ENCODE measurements around the gene ACOT4. TPM values are rescaled to one million over a fixed set of nuclear protein-coding genes. Genes with fewer than 3 reads are reported as not detected.

Gene ACOT4
- polyA plus RNA-seq, 1 donor from 2014 or later: 1.1 TPM

- Histone ChIP-seq H3F3A (ENCODE audit: insufficient read depth, low read length, poor library complexity, severe bottlenecking) (no peaks in the 10 kb centered on the region), H3K4me2 (ENCODE audit: low read length) (no peak overlapping the region), H3K4me3 (ENCODE audit: low read length) (peak overlapping the region; percentile 79), H3K27me3 (ENCODE audit: insufficient read depth, low read depth, low read length) (peaks cover 9% of the 10 kb centered on the region), H2AFZ (ENCODE audit: low read depth, low read length) (no peak overlapping the region), H3K27ac (ENCODE audit: low read length) (no peak overlapping the region), H3K9ac (ENCODE audit: low read length) (no peak overlapping the region), H3K79me2 (replicated peaks; ENCODE audit: insufficient read depth, low read length) (no peaks in the 10 kb centered on the region), H3K9me2 (ENCODE audit: insufficient read depth, low read length) (no peaks in the 10 kb centered on the region), H3K36me3 (ENCODE audit: insufficient read depth, low read length) (no peaks in the 10 kb centered on the region), H4K20me1 (ENCODE audit: insufficient read depth) (no peaks in the 10 kb centered on the region), H3K9me3 (ENCODE audit: low read length) (no peaks in the 10 kb centered on the region)
- TF ChIP-seq EP300 (conservative IDR thresholded peaks at IDR 0.05; ENCODE audit: poor library complexity, severe bottlenecking): no peak
- no peak for TF ChIP-seq CTCF (IDR thresholded peaks at IDR 0.05; ENCODE audit: poor library complexity, severe bottlenecking)
- TF ChIP-seq POLR2AphosphoS5 (IDR thresholded peaks at IDR 0.05): no peak
- no peak for TF ChIP-seq MXI1 (conservative IDR thresholded peaks at IDR 0.05; ENCODE audit: poor library complexity, severe bottlenecking)
- TF ChIP-seq EZH2 (IDR thresholded peaks at IDR 0.05; ENCODE audit: borderline replicate concordance, insufficient read depth, low read length, poor library complexity, severe bottlenecking): no peak
- no peak for TF ChIP-seq REST (IDR thresholded peaks at IDR 0.05; ENCODE audit: borderline replicate concordance)
- TF ChIP-seq RAD21 (conservative IDR thresholded peaks at IDR 0.05): no peak
- no peak for TF ChIP-seq SMC3 (conservative IDR thresholded peaks at IDR 0.05; ENCODE audit: poor library complexity)
- TF ChIP-seq TAF1 (IDR thresholded peaks at IDR 0.05; ENCODE audit: low read depth): no peak
These were observed 21.8 kb downstream of the ACOT4 start for GRCh38 chr14:73613419-73613963.

GRCh38 chr14:73616831-73617230, 25.2 kb downstream of the ACOT4 start:
- no peak overlapping the region for H2AFZ ChIP-seq (ENCODE audit: low read depth, low read length)
- TF ChIP-seq RAD21 (conservative IDR thresholded peaks at IDR 0.05): no peak
- no peaks in the 10 kb centered on the region for H3K36me3 ChIP-seq (ENCODE audit: insufficient read depth, low read length)
- no peaks in the 10 kb centered on the region for H3K79me2 ChIP-seq (replicated peaks; ENCODE audit: insufficient read depth, low read length)
- no peaks in the 10 kb centered on the region for H3K9me2 ChIP-seq (ENCODE audit: insufficient read depth, low read length)
- no peak overlapping the region for H3K4me2 ChIP-seq (ENCODE audit: low read length)
- H3K27ac ChIP-seq (ENCODE audit: low read length): no peak overlapping the region
- H3K27me3 ChIP-seq (ENCODE audit: insufficient read depth, low read depth, low read length): peaks cover 9% of the 10 kb centered on the region
- no peaks in the 10 kb centered on the region for H3F3A ChIP-seq (ENCODE audit: insufficient read depth, low read length, poor library complexity, severe bottlenecking)
- no peaks in the 10 kb centered on the region for H4K20me1 ChIP-seq (ENCODE audit: insufficient read depth)
- no peak overlapping the region for H3K4me3 ChIP-seq (ENCODE audit: low read length)
- no peaks in the 10 kb centered on the region for H3K9me3 ChIP-seq (ENCODE audit: low read length)
- no peak overlapping the region for H3K9ac ChIP-seq (ENCODE audit: low read length)

GRCh38 chr14:73619524-73619923, 27.9 kb downstream of the ACOT4 start:
- Histone ChIP-seq H3K4me3 (ENCODE audit: low read length) (no peak overlapping the region), H2AFZ (ENCODE audit: low read depth, low read length) (no peak overlapping the region), H4K20me1 (ENCODE audit: insufficient read depth) (no peaks in the 10 kb centered on the region), H3K9me3 (ENCODE audit: low read length) (no peaks in the 10 kb centered on the region), H3K4me2 (ENCODE audit: low read length) (no peak overlapping the region), H3K9me2 (ENCODE audit: insufficient read depth, low read length) (no peaks in the 10 kb centered on the region), H3K27ac (ENCODE audit: low read length) (no peak overlapping the region), H3K9ac (ENCODE audit: low read length) (no peak overlapping the region), H3K36me3 (ENCODE audit: insufficient read depth, low read length) (no peaks in the 10 kb centered on the region), H3F3A (ENCODE audit: insufficient read depth, low read length, poor library complexity, severe bottlenecking) (no peaks in the 10 kb centered on the region), H3K79me2 (replicated peaks; ENCODE audit: insufficient read depth, low read length) (no peaks in the 10 kb centered on the region), H3K27me3 (ENCODE audit: insufficient read depth, low read depth, low read length) (no peaks in the 10 kb centered on the region)
- TF ChIP-seq POLR2AphosphoS5 (IDR thresholded peaks at IDR 0.05) (no peak), EP300 (conservative IDR thresholded peaks at IDR 0.05; ENCODE audit: poor library complexity, severe bottlenecking) (no peak), SMC3 (conservative IDR thresholded peaks at IDR 0.05; ENCODE audit: poor library complexity) (no peak), RAD21 (conservative IDR thresholded peaks at IDR 0.05) (no peak), CTCF (IDR thresholded peaks at IDR 0.05; ENCODE audit: poor library complexity, severe bottlenecking) (no peak), MXI1 (conservative IDR thresholded peaks at IDR 0.05; ENCODE audit: poor library complexity, severe bottlenecking) (no peak), REST (IDR thresholded peaks at IDR 0.05; ENCODE audit: borderline replicate concordance) (no peak)
